Stimulated activated CD8-positive, alpha-beta memory T cell treated with anti-CD3 and anti-CD28 coated beads, Interleukin-2, amount 100 ng/mL, for 1 hour (primary cell): Measurements from ENCODE around the gene KRTAP10-12.
A peak's percentile ranks its signal among the peaks of the same experiment; 100 is the strongest.
"Not testable (repeated sequence)": the region's sequence is repeated elsewhere in the genome, so short reads cannot be mapped to it uniquely, and the experiment has no call there.

ENCODE experiments used
- DNase-seq, 2 donors: peaks; one replicate each; pipeline ENCODE4 v3.0.0-alpha.2; 2020; ENCODE audit warnings: low read depth in 2 of 2

Gene KRTAP10-12

DNA sequence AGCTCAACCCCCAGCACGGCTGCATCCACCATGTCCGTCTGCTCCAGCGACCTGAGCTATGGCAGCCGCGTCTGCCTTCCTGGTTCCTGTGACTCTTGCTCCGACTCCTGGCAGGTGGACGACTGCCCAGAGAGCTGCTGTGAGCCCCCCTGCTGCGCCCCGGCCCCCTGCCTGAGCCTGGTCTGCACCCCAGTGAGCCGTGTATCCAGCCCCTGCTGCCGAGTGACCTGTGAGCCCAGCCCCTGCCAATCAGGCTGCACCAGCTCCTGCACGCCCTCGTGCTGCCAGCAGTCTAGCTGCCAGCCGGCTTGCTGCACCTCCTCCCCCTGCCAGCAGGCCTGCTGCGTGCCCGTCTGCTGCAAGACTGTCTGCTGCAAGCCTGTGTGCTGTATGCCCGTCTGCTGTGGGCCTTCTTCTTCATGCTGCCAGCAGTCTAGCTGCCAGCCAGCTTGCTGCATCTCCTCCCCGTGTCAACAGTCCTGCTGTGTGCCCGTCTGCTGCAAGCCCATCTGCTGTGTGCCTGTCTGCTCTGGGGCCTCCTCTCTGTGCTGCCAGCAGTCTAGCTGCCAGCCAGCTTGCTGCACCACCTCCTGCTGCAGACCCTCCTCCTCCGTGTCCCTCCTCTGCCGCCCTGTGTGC lies at the start of gene KRTAP10-12:
KRTAP10-12 (plus strand) TSS at position 1 of the 639 bp plus-strand sequence; CDS start at position 31, 30 bp downstream.
- DNase-seq, result not testable (repeated sequence)

DNA sequence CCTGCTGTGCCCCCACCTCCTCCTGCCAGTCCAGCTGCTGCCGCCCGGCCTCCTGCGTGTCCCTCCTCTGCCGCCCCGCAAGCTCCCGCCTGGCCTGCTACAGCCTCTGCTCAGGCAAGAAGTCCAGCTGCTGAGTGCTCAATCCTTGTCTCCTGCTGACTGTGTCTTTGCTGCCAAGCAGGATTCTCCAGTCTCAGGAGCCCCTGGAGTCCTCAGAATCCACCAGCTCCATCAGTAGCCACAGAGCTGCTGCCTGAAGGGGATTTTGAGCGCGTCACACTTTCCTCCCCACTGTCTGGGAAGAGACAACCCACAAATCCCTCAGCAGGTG lies 49.8 kb upstream of the KRTAP10-12 start:
- no peak for DNase-seq

- no peak for DNase-seq
These were observed 48.2 kb upstream of the KRTAP10-12 start for GRCh38 chr21:44648557-44649311.

- DNase-seq, result no peak
These were observed 47.4 kb upstream of the KRTAP10-12 start for GRCh38 chr21:44649521-44650100.

- no peak for DNase-seq
These were observed 46.6 kb upstream of the KRTAP10-12 start for GRCh38 chr21:44650265-44650972.

GRCh38 chr21:44650973-44651675 lies 45.8 kb upstream of the KRTAP10-12 start:
- no peak for DNase-seq

DNA sequence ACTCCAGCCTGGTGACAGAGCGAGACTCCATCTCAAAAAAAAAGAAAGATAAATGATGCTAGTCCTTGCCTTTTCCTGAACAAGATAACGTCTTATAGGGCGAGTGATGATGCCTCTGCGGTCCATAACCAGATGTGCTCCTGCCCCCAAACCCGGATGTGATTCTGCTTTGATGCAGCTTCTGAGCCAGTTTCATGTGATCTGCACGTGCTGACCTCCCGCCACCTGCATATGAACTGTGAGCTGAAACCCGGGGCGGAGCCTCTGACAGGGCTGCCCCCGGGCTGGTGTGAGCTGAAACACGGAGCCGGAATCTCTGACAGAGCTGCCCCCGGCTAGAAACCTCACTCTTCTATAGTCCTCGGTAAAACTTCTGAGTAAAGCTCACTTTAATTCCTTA lies 43.8 kb upstream of the KRTAP10-12 start:
- DNase-seq, result no peak

DNA sequence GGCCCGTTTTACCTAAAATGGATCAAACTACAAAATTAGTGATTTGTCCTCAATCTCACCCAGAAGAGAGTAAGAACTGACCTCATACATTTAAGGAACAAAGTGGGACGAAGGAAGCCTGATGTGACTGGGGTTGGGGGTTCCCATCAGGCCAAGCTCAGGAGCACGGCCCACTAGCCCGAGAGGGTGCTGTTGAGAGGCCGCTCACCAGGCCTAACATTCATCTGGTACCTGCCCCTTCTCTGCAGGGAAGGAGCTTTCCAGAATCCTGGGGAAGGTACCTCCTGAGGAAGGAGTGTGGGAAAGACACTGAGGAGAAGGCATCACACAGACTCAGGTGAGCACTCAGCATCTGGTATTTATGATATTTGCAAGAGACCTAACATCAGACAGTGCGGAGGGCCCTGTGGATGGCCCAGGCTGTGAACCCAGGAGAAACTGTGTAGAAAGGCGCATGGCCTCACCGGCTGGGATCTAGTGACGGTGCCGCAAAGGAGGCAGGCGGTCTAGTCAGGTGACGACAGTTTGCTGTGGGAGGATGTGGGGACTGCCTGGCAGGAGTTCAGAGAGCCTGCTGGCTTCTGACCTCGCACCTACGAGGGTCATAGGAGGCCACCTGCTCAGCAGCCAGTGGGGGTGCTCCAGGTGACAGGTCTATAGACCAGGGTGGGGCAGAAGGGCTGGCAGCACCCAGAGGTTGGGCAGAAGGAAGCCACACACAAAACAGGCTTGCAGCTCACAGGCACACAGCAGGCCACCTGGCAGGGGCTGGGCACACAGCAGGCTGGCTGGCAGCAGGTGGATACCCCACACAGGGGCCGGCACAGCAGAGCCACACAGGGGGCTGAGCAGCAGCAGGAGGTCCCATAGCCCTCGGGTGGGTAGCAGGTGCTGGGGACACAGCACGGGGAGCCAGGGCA lies 43.1 kb upstream of the KRTAP10-12 start:
- peak in 1 of 2 donors; percentile 27 for DNase-seq

GRCh38 chr21:44654576-44655175 lies 42.3 kb upstream of the KRTAP10-12 start, which contains the start of gene KRTAP12-4:
TSS of gene KRTAP12-4 (minus strand) at chr21:44654659. CDS start at chr21:44654614, 45 bp downstream.
- DNase-seq, result no peak

- DNase-seq, result no peak
These were observed 40.1 kb upstream of the KRTAP10-12 start for GRCh38 chr21:44656868-44657267.

- peak in 1 of 2 donors; percentile 19 for DNase-seq
These were observed 39.1 kb upstream of the KRTAP10-12 start, which contains the start of gene KRTAP12-3 for GRCh38 chr21:44657635-44658540. TSS of gene KRTAP12-3 (plus strand) at chr21:44657932. CDS start at chr21:44657980, 48 bp downstream.

- DNase-seq, result no peak
These were observed 38.4 kb upstream of the KRTAP10-12 start for GRCh38 chr21:44658541-44658910.

- no peak for DNase-seq
These were observed 37.9 kb upstream of the KRTAP10-12 start for GRCh38 chr21:44658913-44659595.

- not testable (repeated sequence) for DNase-seq
These were observed 35.4 kb upstream of the KRTAP10-12 start for GRCh38 chr21:44661567-44661966.

DNA sequence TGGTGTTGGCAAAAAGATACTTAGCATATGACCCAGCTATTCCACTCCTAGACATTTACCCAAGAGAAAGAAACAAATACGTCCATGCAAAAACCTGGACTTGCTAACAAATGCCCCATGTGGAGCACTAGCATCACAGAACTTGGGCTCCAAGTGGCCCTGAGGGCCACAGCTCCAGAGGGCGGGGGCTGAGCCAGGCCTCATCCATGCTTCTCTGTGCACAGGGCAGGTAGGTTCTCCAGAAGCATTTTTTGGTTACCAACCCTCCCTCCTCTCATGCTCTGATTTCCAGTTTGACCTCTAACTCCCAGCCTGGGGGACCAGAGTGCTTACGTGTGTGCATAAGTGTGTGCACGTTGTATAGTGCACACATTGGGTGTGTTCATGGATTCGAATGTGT lies 32.3 kb upstream of the KRTAP10-12 start:
- DNase-seq, result no peak

DNA sequence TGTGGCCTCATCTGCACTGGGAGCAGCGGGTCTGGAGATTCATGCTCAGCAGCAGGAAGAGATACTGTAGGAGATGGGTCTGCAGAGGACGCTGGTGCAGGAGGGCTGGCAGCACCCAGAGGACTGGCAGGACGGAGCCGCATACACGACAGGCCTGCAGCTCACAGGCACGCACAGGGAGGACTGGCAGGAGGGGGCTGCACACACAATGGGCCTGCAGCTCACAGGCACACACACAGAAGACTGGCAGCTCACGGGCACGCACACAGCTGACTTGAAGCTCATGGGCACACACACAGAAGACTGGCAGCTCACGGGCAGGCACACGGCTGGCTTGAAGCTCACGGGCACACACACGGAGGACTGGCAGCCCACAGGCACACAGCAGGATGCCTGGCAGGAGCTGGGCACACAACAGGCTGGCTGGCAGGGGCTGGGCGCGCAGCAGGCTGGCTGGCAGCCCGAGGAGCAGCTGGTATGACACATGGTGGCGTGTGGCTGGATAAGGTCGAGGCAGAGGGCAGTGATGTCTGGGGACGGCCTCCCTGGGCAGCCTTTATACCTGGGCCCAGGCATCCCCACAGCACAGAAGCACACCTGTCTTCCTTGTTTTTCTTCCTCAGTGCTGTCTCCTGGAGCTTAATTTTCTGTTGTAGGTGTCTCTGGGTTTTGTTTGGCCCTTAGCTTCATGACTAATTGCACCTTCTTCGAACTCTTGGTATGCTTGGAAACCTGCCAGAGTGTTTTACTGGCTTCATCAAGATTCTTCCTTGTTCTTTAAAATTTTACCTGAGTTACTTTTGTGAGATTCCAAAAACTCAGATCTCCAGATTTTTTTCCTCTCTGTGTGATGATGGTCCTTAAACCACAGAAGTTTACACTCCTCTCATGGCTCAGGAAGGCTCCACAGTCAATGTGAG lies 30.3 kb upstream of the KRTAP10-12 start, which contains the start of gene KRTAP12-2:
KRTAP12-2 (minus strand) TSS at position 527 of the 920 bp plus-strand sequence; CDS start at position 486, 41 bp downstream.
- DNase-seq, result no peak

DNA sequence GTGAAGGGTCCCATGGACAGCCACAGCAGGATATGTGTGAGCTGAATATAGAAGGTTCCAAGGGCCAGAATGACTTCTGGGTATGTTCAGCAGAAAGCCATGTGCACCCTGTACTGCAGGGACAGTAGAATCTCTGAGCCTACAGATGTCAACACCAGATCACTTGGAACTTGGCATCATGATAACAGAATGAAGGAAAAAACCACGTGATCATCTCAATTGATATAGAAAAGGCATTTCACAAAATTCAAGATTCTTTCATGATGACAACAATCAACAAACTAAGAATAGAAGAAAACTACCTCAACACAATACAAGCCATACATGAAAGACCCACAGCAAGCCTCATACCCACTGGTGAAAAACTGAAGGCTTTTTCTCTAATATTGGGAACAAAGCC lies 29.4 kb upstream of the KRTAP10-12 start:
- DNase-seq, result no peak
